ENCODE results near the gene MATN1.
A peak's percentile ranks its signal among the peaks of the same experiment; 100 is the strongest.

MATN1 gene

DNA sequence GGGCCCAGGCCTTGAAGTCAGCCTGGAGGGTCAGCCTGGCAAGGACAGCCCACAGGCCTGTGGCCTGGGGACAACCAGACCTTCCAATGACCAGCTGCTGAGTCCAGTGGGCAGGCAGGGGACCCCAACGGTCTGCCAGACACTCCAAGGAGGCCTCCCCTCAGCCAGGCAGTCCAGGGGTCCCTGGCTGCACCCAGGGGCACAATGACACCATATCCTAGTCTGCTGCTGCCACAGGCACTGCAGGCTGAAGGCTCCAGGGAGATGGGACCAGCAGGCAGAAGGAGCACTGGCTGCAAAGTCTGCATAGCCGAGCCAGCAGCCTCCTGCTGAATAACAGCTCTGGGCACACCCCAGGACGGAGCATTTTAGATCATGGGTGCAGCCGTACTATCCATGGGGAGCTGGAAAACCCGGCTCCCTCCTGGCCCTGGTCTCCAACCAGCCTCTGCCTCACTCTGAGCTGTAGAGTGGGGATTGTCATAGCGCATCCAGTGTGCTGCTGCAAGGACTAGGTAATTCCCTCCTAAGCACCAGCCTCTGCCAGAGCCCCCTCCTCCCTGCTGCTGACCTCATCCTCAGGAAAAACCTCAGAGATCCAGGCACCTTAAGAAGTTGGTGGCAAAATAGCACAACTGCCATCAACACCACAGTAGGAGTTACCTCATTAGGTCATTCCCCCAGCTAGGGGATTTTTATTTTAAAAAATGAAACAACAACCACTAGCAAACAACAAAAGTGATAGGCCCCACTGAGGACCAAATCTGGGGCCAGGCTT is 39.0 kb upstream of the MATN1 start:
- intact Hi-C loops (cut with DNase I; ENCODE audit: low total_unique reads) = no loop called here
- DNase-seq = no peak
- Histone ChIP-seq H3K4me1 (peaks cover 0 to 37% (median 32%) of the 10 kb centered on the region in 4 donors), H3K27ac (peak overlapping the region; percentile 40 to 72), H3K4me3 (no peak overlapping the region), H3K36me3 (no peaks in the 10 kb centered on the region), H3K9me3 (no peaks in the 10 kb centered on the region), H3K27me3 (no peaks in the 10 kb centered on the region)
- TF ChIP-seq CTCF (IDR thresholded peaks at IDR 0.05) = no peak

DNA sequence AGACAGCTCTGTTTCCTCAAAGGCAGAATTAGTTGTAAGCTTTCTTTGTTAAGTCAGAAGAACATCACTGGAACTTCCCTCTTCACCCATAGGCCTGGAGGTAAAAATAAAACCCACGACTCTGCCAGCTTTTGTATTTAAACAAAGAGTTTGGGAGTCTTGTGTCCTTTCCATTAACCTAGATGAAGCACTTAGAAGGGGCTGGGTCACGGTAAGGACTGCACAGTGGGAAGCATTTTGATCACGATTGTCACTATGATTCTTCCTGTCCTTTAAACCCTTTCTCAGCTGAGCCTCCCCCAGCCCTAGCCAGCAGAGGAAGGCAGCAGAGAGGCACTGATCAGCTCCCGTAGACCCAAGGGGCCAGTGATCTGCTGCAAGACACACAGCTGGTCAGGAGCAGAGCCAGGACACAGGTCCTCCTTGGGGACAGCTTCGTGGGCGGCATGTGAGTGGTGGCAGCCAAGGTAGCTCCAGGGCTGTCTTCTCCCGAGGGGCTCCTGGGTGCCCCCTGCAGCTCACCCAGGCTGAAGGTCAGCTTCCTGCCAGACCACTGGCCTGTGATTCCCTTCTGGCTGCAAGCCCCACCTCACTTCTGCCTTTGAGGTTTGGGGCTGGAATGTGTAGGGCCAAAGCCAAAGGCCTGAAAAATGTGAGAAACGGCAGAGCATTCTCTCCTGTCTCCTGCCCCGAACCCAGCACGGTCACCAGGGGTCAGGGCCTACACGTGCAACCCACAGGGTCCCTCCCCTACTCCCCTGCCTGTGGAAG is 38.2 kb upstream of the MATN1 start:
- H3K4me1 ChIP-seq = peaks cover 0 to 37% (median 32%) of the 10 kb centered on the region in 4 donors
- no peaks in the 10 kb centered on the region for H3K36me3 ChIP-seq
- no peak for TF ChIP-seq CTCF (IDR thresholded peaks at IDR 0.05)
- no peaks in the 10 kb centered on the region for H3K27me3 ChIP-seq
- peak overlapping the region; percentile 40 to 72 for H3K27ac ChIP-seq
- DNase-seq = no peak
- intact Hi-C loops (cut with DNase I; ENCODE audit: low total_unique reads) = no loop called here
- H3K4me3 ChIP-seq = no peak overlapping the region
- H3K9me3 ChIP-seq = no peaks in the 10 kb centered on the region

- Histone ChIP-seq H3K27me3 (no peaks in the 10 kb centered on the region), H3K27ac (no peak overlapping the region), H3K9me3 (no peaks in the 10 kb centered on the region), H3K4me3 (no peak overlapping the region), H3K36me3 (no peaks in the 10 kb centered on the region), H3K4me1 (peaks cover 0 to 37% (median 32%) of the 10 kb centered on the region in 4 donors)
- no peak for TF ChIP-seq CTCF (IDR thresholded peaks at IDR 0.05)
- intact Hi-C loops (cut with DNase I; ENCODE audit: low total_unique reads) = no loop called here
- DNase-seq = no peak
Measured at GRCh38 chr1:30760596-30761324, 37.4 kb upstream of the MATN1 start.

DNA sequence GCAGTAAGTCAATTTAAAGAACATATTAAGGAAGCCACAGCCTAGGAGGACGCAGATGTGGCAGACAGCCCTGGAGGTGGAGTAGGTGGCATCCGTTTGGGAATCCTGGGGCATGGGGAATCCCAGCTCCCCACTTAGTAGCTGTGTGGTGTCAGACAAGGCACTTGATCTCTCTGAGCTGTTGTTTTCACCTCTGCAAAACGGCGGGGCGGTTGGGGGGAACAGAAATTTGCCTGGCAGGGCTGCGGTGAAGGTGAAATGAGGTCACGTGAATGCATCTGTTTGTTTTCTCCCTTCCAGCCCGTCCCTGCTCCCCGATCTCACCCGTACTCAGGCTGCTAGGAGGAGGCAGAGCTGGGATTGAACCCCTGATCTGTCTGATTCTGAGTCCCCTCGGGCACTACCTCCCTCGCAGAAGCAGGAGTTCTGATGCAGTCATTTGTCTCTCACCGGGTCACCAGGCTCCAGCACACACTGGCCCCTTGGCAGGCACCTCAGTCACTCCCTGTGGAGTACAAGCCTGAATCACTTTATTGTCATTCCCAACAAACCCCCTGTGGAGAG is 36.4 kb upstream of the MATN1 start:
- Histone ChIP-seq H3K27me3 (peaks cover 0 to 3% of the 10 kb centered on the region in 2 donors), H3K36me3 (no peaks in the 10 kb centered on the region)

More for the DNA sequence above, 36.4 kb upstream of the MATN1 start:
- peaks cover 0 to 37% (median 32%) of the 10 kb centered on the region in 4 donors for H3K4me1 ChIP-seq
- no peak for TF ChIP-seq CTCF (IDR thresholded peaks at IDR 0.05)
- H3K9me3 ChIP-seq = no peaks in the 10 kb centered on the region
- H3K4me3 ChIP-seq = no peak overlapping the region
- intact Hi-C loops (cut with DNase I; ENCODE audit: low total_unique reads) = no loop called here
- H3K27ac ChIP-seq = no peak overlapping the region
- DNase-seq = no peak
